Breast epithelium (tissue), 3 donors: Measurements from ENCODE around the gene C10orf105.

Source experiments
- POLR2A ChIP-seq: fragments of 450-650 bp; IDR thresholded peaks from one replicate; pipeline ENCODE4 v1.6.1; 2016; ENCODE audit warnings: antibody characterized with exemption, mild to moderate bottlenecking, moderate library complexity
- TF ChIP-seq, protein P1 (sequence below), 3 donors: fragments of 450-650 bp; IDR thresholded peaks; one replicate each; pipeline ENCODE4 v1.5.1; 2016 to 2017; ENCODE audit warnings: antibody characterized with exemption in 3 of 3, mild to moderate bottlenecking in 3 of 3, moderate library complexity in 3 of 3

DNA sequence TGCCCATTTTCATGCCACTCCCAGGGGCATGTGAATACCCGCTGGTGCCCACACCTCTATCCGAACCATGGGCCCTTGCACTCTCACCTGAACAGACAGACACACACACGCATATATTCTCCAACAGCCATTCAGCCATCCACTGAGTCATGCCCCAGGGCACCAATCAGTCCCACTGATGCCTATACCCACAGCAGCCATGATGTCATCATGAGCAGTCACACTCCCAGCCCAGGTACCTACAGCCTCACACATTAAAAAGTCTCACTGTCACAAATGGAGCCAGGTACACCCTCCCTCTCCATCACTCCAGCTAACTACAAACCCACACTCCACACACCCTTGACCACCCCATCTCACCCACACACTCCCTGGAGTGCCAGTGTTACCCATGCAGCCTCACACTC lies 41.5 kb upstream of the C10orf105 start:
- TF ChIP-seq, protein P1, sequence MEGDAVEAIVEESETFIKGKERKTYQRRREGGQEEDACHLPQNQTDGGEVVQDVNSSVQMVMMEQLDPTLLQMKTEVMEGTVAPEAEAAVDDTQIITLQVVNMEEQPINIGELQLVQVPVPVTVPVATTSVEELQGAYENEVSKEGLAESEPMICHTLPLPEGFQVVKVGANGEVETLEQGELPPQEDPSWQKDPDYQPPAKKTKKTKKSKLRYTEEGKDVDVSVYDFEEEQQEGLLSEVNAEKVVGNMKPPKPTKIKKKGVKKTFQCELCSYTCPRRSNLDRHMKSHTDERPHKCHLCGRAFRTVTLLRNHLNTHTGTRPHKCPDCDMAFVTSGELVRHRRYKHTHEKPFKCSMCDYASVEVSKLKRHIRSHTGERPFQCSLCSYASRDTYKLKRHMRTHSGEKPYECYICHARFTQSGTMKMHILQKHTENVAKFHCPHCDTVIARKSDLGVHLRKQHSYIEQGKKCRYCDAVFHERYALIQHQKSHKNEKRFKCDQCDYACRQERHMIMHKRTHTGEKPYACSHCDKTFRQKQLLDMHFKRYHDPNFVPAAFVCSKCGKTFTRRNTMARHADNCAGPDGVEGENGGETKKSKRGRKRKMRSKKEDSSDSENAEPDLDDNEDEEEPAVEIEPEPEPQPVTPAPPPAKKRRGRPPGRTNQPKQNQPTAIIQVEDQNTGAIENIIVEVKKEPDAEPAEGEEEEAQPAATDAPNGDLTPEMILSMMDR (IDR thresholded peaks at IDR 0.05), result no peak
- no peak for TF ChIP-seq POLR2A
